Endothelial cell of hepatic sinusoid (primary cell): Measurements from ENCODE around the gene CRYAA.

ENCODE experiments used
- in situ Hi-C: cut with HindIII; loops from 2 replicates; pipeline ENCODE4 v1.10.0; 2017; ENCODE audit warnings: low sequenced_read_pairs

Gene CRYAA

GRCh38 chr21:43198376-43198775 lies 29.6 kb downstream of the CRYAA start:
- in situ Hi-C loops, result no loop called here

- in situ Hi-C loops, result no loop called here
Measured at GRCh38 chr21:43201491-43201890, 32.7 kb downstream of the CRYAA start.

- in situ Hi-C loops, result no loop called here
Measured at GRCh38 chr21:43203591-43203990, 34.8 kb downstream of the CRYAA start.

GRCh38 chr21:43204638-43205037 lies 35.8 kb downstream of the CRYAA start:
- in situ Hi-C loops, result no loop called here

GRCh38 chr21:43206231-43207042 lies 37.6 kb downstream of the CRYAA start:
- in situ Hi-C loops, result no loop called here

- in situ Hi-C loops, result no loop called here
Measured at GRCh38 chr21:43207043-43207315, 38.2 kb downstream of the CRYAA start.

- in situ Hi-C loops, result no loop called here
Measured at GRCh38 chr21:43207868-43208267, 39.1 kb downstream of the CRYAA start.

- in situ Hi-C loops, result no loop called here
Measured at GRCh38 chr21:43208561-43209332, 39.9 kb downstream of the CRYAA start.

- in situ Hi-C loops, result no loop called here
Measured at GRCh38 chr21:43209575-43210453, 41.0 kb downstream of the CRYAA start.

GRCh38 chr21:43210454-43211071 lies 41.8 kb downstream of the CRYAA start:
- in situ Hi-C loops, result no loop called here

- in situ Hi-C loops, result no loop called here
Measured at GRCh38 chr21:43211072-43211759, 42.4 kb downstream of the CRYAA start.

- in situ Hi-C loops, result no loop called here
Measured at GRCh38 chr21:43211760-43212115, 42.9 kb downstream of the CRYAA start.
